ENCODE results near the gene MACROD1. TPM values are rescaled to one million over a fixed set of nuclear protein-coding genes. Genes with fewer than 3 reads are reported as not detected.

Gene MACROD1
- total RNA-seq, 1 donor from 2014 or later: 39.4 TPM

DNA sequence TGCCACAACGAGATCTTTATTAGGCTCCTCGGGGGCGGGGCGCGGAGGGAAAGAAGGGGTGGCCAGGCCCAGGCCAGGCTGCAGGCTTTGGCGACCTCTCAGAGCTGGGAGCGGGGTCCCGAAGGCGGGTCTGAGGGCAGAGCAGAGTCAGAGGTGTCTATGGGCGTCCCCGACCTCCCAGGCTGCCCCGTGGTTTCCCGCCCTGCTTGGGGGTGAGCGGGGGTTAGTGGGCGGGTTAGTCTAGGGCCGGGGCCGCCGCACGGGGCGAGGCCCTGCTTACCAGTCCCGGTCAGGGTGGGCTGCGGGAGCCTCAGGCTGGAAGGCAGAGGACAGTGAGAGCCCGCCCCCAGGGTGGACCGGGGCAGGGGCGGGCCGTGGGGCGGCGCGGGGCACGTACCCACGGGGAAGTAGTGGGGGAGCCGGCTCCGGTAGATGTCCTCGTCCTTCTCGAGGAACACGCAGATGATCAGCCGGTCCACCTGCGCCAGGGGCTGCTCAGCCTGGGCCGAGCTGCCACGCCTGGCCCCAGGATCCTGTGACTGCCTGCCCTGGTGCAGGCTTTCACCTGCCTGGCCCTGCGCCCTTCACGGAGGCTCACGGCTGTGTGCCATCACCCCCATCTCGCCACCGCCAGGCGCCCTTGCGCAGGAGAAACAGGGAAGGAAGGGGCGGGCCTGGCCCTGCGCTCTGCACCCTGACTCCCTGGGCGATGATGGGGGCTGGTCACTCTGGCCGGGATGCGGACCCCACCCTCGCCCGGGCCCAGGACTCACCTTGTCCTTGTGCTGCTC, 167.2 kb downstream of the MACROD1 start:
- H3K27ac Mint-ChIP-seq: no peak overlapping the region
- H3K36me3 Mint-ChIP-seq: peaks cover 17% of the 10 kb centered on the region
- no peak for DNase-seq (ENCODE audit: low spot score in 2 of 2, unreplicated experiment in 2 of 2)
- TF ChIP-seq, protein P1, sequence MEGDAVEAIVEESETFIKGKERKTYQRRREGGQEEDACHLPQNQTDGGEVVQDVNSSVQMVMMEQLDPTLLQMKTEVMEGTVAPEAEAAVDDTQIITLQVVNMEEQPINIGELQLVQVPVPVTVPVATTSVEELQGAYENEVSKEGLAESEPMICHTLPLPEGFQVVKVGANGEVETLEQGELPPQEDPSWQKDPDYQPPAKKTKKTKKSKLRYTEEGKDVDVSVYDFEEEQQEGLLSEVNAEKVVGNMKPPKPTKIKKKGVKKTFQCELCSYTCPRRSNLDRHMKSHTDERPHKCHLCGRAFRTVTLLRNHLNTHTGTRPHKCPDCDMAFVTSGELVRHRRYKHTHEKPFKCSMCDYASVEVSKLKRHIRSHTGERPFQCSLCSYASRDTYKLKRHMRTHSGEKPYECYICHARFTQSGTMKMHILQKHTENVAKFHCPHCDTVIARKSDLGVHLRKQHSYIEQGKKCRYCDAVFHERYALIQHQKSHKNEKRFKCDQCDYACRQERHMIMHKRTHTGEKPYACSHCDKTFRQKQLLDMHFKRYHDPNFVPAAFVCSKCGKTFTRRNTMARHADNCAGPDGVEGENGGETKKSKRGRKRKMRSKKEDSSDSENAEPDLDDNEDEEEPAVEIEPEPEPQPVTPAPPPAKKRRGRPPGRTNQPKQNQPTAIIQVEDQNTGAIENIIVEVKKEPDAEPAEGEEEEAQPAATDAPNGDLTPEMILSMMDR (IDR thresholded peaks at IDR 0.05; ENCODE audit: unreplicated experiment): no peak
- H3K4me3 Mint-ChIP-seq: peak overlapping the region; percentile 43
- H3K9me3 Mint-ChIP-seq: no peaks in the 10 kb centered on the region
- H3K4me1 Mint-ChIP-seq: peaks cover 29% of the 10 kb centered on the region
- H3K27me3 Mint-ChIP-seq (ENCODE audit: low read depth): no peaks in the 10 kb centered on the region

DNA sequence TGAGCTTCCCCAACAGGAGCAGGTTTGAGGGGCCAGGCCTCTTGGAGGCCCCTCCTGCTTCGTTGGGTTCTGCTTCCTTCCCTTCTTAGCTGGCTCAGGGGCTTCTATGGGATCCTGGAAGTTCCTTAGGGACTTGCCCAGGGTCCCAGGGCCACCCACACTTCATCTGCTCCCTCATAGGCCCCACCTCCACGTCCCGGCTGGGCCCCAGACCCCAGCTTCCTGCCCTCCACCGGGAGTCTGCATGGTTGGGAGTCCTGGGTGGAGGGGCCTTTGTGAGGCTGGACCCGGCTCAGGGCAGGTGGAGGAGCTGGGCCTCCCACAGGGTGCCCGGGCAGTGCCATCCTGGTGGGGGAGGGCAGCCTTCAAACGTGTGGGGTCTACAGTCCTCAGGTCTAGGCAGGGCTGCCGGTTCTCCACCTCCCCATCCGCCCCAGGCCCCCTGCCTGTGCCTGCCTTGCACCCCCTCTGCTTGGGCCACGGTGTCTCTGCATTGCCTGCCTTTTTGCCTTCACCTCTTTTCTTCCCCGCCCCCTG, 168.0 kb downstream of the MACROD1 start:
- Mint-ChIP-seq H3K4me1 (peaks cover 22% of the 10 kb centered on the region), H3K36me3 (peaks cover 22% of the 10 kb centered on the region), H3K27me3 (ENCODE audit: low read depth) (no peaks in the 10 kb centered on the region), H3K9me3 (no peaks in the 10 kb centered on the region), H3K27ac (no peak overlapping the region), H3K4me3 (no peak overlapping the region)
- TF ChIP-seq, protein P1 (IDR thresholded peaks at IDR 0.05; ENCODE audit: unreplicated experiment): no peak
- no peak for DNase-seq (ENCODE audit: low spot score in 2 of 2, unreplicated experiment in 2 of 2)

DNA sequence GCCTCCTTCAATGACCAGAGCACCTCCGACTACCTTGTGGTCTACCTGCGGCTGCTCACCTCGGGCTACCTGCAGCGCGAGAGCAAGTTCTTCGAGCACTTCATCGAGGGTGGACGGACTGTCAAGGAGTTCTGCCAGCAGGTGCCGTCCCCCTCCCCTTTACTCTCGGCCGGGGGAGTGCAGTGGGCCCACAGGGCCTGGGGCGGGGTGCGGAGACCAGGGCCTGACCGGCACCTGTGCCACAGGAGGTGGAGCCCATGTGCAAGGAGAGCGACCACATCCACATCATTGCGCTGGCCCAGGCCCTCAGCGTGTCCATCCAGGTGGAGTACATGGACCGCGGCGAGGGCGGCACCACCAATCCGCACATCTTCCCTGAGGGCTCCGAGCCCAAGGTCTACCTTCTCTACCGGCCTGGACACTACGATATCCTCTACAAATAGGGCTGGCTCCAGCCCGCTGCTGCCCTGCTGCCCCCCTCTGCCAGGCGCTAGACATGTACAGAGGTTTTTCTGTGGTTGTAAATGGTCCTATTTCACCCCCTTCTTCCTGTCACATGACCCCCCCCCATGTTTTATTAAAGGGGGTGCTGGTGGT, 168.7 kb downstream of the MACROD1 start:
- DNase-seq (ENCODE audit: low spot score in 2 of 2, unreplicated experiment in 2 of 2): no peak
- H3K27ac Mint-ChIP-seq: no peak overlapping the region
- TF ChIP-seq, protein P1 (IDR thresholded peaks at IDR 0.05; ENCODE audit: unreplicated experiment): no peak
- no peaks in the 10 kb centered on the region for H3K9me3 Mint-ChIP-seq
- peaks cover 17% of the 10 kb centered on the region for H3K4me1 Mint-ChIP-seq
- H3K36me3 Mint-ChIP-seq: peaks cover 22% of the 10 kb centered on the region
- no peak overlapping the region for H3K4me3 Mint-ChIP-seq
- H3K27me3 Mint-ChIP-seq (ENCODE audit: low read depth): no peaks in the 10 kb centered on the region

DNA sequence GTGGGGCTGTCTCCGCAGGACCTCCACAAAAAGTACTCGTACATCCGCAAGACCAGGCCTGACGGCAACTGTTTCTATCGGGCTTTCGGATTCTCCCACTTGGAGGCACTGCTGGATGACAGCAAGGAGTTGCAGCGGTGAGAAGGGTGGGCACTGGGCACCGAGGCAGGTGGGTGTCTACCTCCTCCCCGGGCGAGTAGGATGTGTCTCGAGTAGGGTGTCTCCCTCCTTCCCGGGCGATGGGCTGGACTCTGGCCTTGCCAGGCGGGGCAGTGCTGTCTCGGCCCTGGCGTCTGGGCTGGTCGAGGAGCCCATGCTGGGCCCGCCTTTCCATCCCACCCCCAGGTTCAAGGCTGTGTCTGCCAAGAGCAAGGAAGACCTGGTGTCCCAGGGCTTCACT, 169.4 kb downstream of the MACROD1 start:
- Mint-ChIP-seq H3K9me3 (no peaks in the 10 kb centered on the region), H3K4me3 (no peak overlapping the region), H3K4me1 (peaks cover 11% of the 10 kb centered on the region), H3K27ac (no peak overlapping the region), H3K36me3 (peaks cover 24% of the 10 kb centered on the region), H3K27me3 (ENCODE audit: low read depth) (no peaks in the 10 kb centered on the region)
- DNase-seq (ENCODE audit: low spot score in 2 of 2, unreplicated experiment in 2 of 2): no peak
- TF ChIP-seq, protein P1 (IDR thresholded peaks at IDR 0.05; ENCODE audit: unreplicated experiment): no peak

DNA sequence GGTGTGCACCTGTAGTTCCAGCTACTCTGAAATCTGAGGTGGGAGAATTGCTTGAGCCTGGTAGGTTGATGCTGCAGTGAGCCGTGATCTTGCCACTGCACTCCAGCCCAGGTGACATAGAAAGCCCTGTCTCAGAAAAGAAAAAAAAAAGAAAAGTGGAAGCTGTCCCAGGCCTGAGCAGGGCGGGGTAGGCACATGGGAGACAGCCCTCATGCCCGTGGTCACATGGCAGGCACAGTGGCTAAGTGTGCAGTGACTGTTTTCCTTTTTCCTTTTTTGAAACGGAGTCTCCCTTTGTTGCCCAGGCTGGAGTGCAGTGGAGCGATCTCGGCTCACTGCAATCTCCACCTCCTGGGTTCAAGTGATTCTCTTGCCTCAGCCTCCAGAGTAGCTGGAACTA, 171.9 kb downstream of the MACROD1 start:
- no peaks in the 10 kb centered on the region for H3K9me3 Mint-ChIP-seq
- TF ChIP-seq, protein P1 (IDR thresholded peaks at IDR 0.05; ENCODE audit: unreplicated experiment): no peak
- no peak overlapping the region for H3K4me3 Mint-ChIP-seq
- peaks cover 31% of the 10 kb centered on the region for H3K36me3 Mint-ChIP-seq
- no peaks in the 10 kb centered on the region for H3K27me3 Mint-ChIP-seq (ENCODE audit: low read depth)
- peaks cover 4% of the 10 kb centered on the region for H3K4me1 Mint-ChIP-seq
- no peak for DNase-seq (ENCODE audit: low spot score in 2 of 2, unreplicated experiment in 2 of 2)
- no peak overlapping the region for H3K27ac Mint-ChIP-seq

Data from mesothelial cell of epicardium (in vitro differentiated cells).